HFF-Myc (cell line): ENCODE measurements around the gene PVALB.

Source experiments
- DNase-seq: peaks from one replicate; pipeline ENCODE4 v3.0.0-alpha.2; 2011; ENCODE audit warnings: low read depth; ENCODE audit errors: extremely low read depth
- H3K4me3 ChIP-seq: replicated peaks from 2 replicates; pipeline ENCODE4 v1.5.1; 2011; ENCODE audit warnings: low read depth, mild to moderate bottlenecking, control low read depth, low read length
- CTCF ChIP-seq: IDR thresholded peaks from 2 replicates; pipeline ENCODE4 v1.5.1; 2012; ENCODE audit warnings: mild to moderate bottlenecking, low read depth, low read length, control low read depth; ENCODE audit errors: missing control alignments

Gene PVALB

GRCh38 chr22:36806835-36807234, 10.0 kb downstream of the PVALB start:
- no peak overlapping the region for H3K4me3 ChIP-seq
- no peak for DNase-seq
- no peak for TF ChIP-seq CTCF

- DNase-seq: no peak
- no peak overlapping the region for H3K4me3 ChIP-seq
- no peak for TF ChIP-seq CTCF
Observed at GRCh38 chr22:36803358-36803757, 13.5 kb downstream of the PVALB start.

- no peak for TF ChIP-seq CTCF
- H3K4me3 ChIP-seq: no peak overlapping the region
- no peak for DNase-seq
Observed at GRCh38 chr22:36798674-36799066, 18.2 kb downstream of the PVALB start.

- DNase-seq: no peak
- H3K4me3 ChIP-seq: no peak overlapping the region
- no peak for TF ChIP-seq CTCF
Observed at GRCh38 chr22:36797911-36798673, 18.7 kb downstream of the PVALB start.

- no peak for DNase-seq
- no peak overlapping the region for H3K4me3 ChIP-seq
- no peak for TF ChIP-seq CTCF
Observed at GRCh38 chr22:36797374-36797773, 19.5 kb downstream of the PVALB start.

- no peak overlapping the region for H3K4me3 ChIP-seq
- TF ChIP-seq CTCF: no peak
- no peak for DNase-seq
Observed at GRCh38 chr22:36796552-36797175, 20.2 kb downstream of the PVALB start.

- no peak for DNase-seq
- no peak for TF ChIP-seq CTCF
- no peak overlapping the region for H3K4me3 ChIP-seq
Observed at GRCh38 chr22:36795633-36796032, 21.2 kb downstream of the PVALB start.
